Measurements from ENCODE around the gene ANKRD13B. TPM values are rescaled to one million over a fixed set of nuclear protein-coding genes. Genes with fewer than 3 reads are reported as not detected.

Gene ANKRD13B
- total RNA-seq, 1 experiment from 2014 or later, result 10.4 TPM

GRCh38 chr17:29625037-29625750 lies 32.3 kb downstream of the ANKRD13B start:
- CTCF ChIA-PET, result interaction anchor here (0.6 to 2.2 kb wide), 4 partner anchors 9 to 501 kb away, joined by 3 to 15 read pairs (median 4); no protein-coding TSS in a partner anchor
- intact Hi-C loops (cut with micrococcal nuclease; ENCODE audit: unreplicated experiment), result no loop called here
- no peak for DNase-seq

GRCh38 chr17:29627951-29628350 lies 35.0 kb downstream of the ANKRD13B start:
- no TSS peak for BruUV-seq (replicated peaks)
- Histone ChIP-seq H3K27me3 (replicated peaks; ENCODE audit: control insufficient read depth, insufficient read depth, low read length) (no peaks in the 10 kb centered on the region), H3K4me1 (peaks cover 5% of the 10 kb centered on the region; the same call in 1 of the 2 replicates), H3K36me3 (ENCODE audit: control insufficient read depth, insufficient read depth, low read length) (0 out of 2 replicates have a peak, but pooled peaks cover 2% of the 10 kb centered on the region), H3K9me3 (no peaks in the 10 kb centered on the region), H3K4me3 (ENCODE audit: low read depth, low read length) (no peak overlapping the region)
- Mint-ChIP-seq H3K27ac (ENCODE audit: unreplicated experiment) (no peak overlapping the region), H3K4me3 (ENCODE audit: unreplicated experiment) (no peak overlapping the region), H3K9me3 (ENCODE audit: unreplicated experiment) (no peaks in the 10 kb centered on the region), H3K27me3 (ENCODE audit: insufficient read depth, unreplicated experiment) (no peaks in the 10 kb centered on the region), H3K36me3 (ENCODE audit: insufficient read depth, unreplicated experiment) (peaks cover 23% of the 10 kb centered on the region), H3K4me1 (ENCODE audit: low read depth, unreplicated experiment) (peaks cover 6% of the 10 kb centered on the region)
- ChIA-PET CTCF (no interaction called here), POLR2A (no interaction called here)
- intact Hi-C loops (cut with micrococcal nuclease; ENCODE audit: unreplicated experiment), result no loop called here
- TF ChIP-seq CTCF (IDR thresholded peaks at IDR 0.05; ENCODE audit: insufficient read depth in 1 of 2, low read depth in 1 of 2, low read length in 1 of 2, severe bottlenecking in 1 of 2, unreplicated experiment in 1 of 2), result no peak
- DNase-seq, result no peak

More at GRCh38 chr17:29625037-29625750, 32.3 kb downstream of the ANKRD13B start:
- Histone ChIP-seq H3K27me3 (replicated peaks; ENCODE audit: control insufficient read depth, insufficient read depth, low read length) (no peaks in the 10 kb centered on the region), H3K4me3 (ENCODE audit: low read depth, low read length) (no peak overlapping the region), H3K9me3 (no peaks in the 10 kb centered on the region), H3K36me3 (ENCODE audit: control insufficient read depth, insufficient read depth, low read length) (0 out of 2 replicates have a peak, but pooled peaks cover 2% of the 10 kb centered on the region), H3K4me1 (peaks cover 5% of the 10 kb centered on the region; the same call in 1 of the 2 replicates)
- no TSS peak for BruUV-seq (replicated peaks)
- TF ChIP-seq CTCF (IDR thresholded peaks at IDR 0.05; ENCODE audit: insufficient read depth in 1 of 2, low read depth in 1 of 2, low read length in 1 of 2, severe bottlenecking in 1 of 2, unreplicated experiment in 1 of 2), result no peak
- no peak overlapping the region for H3K4me3 Mint-ChIP-seq (ENCODE audit: unreplicated experiment)
- H3K27me3 Mint-ChIP-seq (ENCODE audit: insufficient read depth, unreplicated experiment), result no peaks in the 10 kb centered on the region
- H3K36me3 Mint-ChIP-seq (ENCODE audit: insufficient read depth, unreplicated experiment), result peaks cover 13% of the 10 kb centered on the region
- H3K9me3 Mint-ChIP-seq (ENCODE audit: unreplicated experiment), result no peaks in the 10 kb centered on the region
- peaks cover 7% of the 10 kb centered on the region for H3K4me1 Mint-ChIP-seq (ENCODE audit: low read depth, unreplicated experiment)
- POLR2A ChIA-PET, result no interaction called here
- H3K27ac Mint-ChIP-seq (ENCODE audit: unreplicated experiment), result no peak overlapping the region

GRCh38 chr17:29628644-29629043 lies 35.7 kb downstream of the ANKRD13B start:
- Histone ChIP-seq H3K4me3 (ENCODE audit: low read depth, low read length) (no peak overlapping the region), H3K36me3 (ENCODE audit: control insufficient read depth, insufficient read depth, low read length) (0 out of 2 replicates have a peak, but pooled peaks cover 2% of the 10 kb centered on the region), H3K9me3 (no peaks in the 10 kb centered on the region), H3K4me1 (peaks cover 1% of the 10 kb centered on the region; the same call in 1 of the 2 replicates), H3K27me3 (replicated peaks; ENCODE audit: control insufficient read depth, insufficient read depth, low read length) (no peaks in the 10 kb centered on the region)
- Mint-ChIP-seq H3K36me3 (ENCODE audit: insufficient read depth, unreplicated experiment) (peaks cover 23% of the 10 kb centered on the region), H3K9me3 (ENCODE audit: unreplicated experiment) (no peaks in the 10 kb centered on the region), H3K4me3 (ENCODE audit: unreplicated experiment) (no peak overlapping the region), H3K27ac (ENCODE audit: unreplicated experiment) (no peak overlapping the region), H3K4me1 (ENCODE audit: low read depth, unreplicated experiment) (no peaks in the 10 kb centered on the region), H3K27me3 (ENCODE audit: insufficient read depth, unreplicated experiment) (no peaks in the 10 kb centered on the region)
- intact Hi-C loops (cut with micrococcal nuclease; ENCODE audit: unreplicated experiment), result no loop called here
- TF ChIP-seq CTCF (IDR thresholded peaks at IDR 0.05; ENCODE audit: insufficient read depth in 1 of 2, low read depth in 1 of 2, low read length in 1 of 2, severe bottlenecking in 1 of 2, unreplicated experiment in 1 of 2), result no peak
- no peak for DNase-seq
- ChIA-PET CTCF (no interaction called here), POLR2A (no interaction called here)
- BruUV-seq (replicated peaks), result no TSS peak

Measured in Caco-2 (cell line).